Stomach (tissue), 4 donors: Measurements from ENCODE around the gene PILRB.
"Not testable (repeated sequence)": the region's sequence is repeated elsewhere in the genome, so short reads cannot be mapped to it uniquely, and the experiment has no call there.

Experiments used
- CTCF ChIP-seq, 7 experiments: fragments of 450-650 bp in 4 of 7; fragments of 200-600 bp in 3 of 7; sonication (generic) in 3 of 7; IDR thresholded peaks; one replicate each; pipeline ENCODE4 v1.5.1; 2016 to 2019; ENCODE audit warnings: antibody characterized with exemption in 7 of 7, control low read depth in 2 of 7, mild to moderate bottlenecking in 1 of 7
- POLR2A ChIP-seq, 4 donors: fragments of 450-650 bp; IDR thresholded peaks; one replicate each; pipeline ENCODE4 v1.6.1; 2016; ENCODE audit warnings: antibody characterized with exemption in 4 of 4, control low read depth in 2 of 4, mild to moderate bottlenecking in 1 of 4, moderate library complexity in 1 of 4

- TF ChIP-seq CTCF (IDR thresholded peaks at IDR 0.05), result not testable (repeated sequence)
- TF ChIP-seq POLR2A (IDR thresholded peaks at IDR 0.05), result peak in 3 of 4 donors; percentile 53 to 99 (median 96)
Measured at GRCh38 chr7:100335566-100336466, 22.1 kb upstream of the PILRB start.
